ENCODE measurements around the gene LAMP2.
"Not testable (repeated sequence)": the region's sequence is repeated elsewhere in the genome, so short reads cannot be mapped to it uniquely, and the experiment has no call there.

Gene LAMP2

DNA sequence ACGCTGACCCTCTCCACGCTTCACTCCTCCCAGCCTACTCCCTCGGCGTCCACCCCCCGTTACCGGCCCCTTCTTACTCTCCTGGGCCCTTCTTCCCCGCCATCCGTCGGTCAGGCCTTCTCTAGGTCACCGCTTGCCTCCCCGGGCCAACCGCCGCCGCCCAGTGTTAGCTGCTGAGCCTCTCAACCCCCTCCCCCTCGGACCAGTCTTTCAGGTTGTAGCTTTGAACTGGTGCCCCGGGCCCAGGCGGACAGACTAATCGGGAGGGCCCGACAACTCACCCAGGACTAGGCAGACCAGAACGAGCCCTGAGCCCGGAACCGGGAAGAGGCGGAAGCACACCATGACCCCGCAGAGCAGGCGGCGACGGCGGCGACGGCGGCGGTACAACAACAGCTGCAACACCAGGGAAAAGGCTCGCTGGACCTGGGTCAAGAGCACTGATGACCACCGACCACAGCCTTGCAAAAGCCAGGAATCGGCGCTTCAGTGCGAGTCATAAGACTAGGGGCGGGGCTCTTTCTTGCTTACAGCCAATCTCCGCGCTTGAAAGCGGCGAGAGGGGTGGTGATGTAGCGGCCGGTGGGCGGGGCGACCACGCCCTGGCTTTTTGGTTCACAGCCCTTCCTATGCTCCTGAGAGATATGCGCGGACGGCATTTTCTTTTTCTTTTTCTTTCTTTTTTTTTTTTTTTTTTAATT, at the start of gene LAMP2:
TSS of gene LAMP2 (minus strand) at position 472 of the 701 bp plus-strand sequence. CDS start at position 345, 127 bp downstream.
- peak; percentile 88 to 92 for DNase-seq

DNA sequence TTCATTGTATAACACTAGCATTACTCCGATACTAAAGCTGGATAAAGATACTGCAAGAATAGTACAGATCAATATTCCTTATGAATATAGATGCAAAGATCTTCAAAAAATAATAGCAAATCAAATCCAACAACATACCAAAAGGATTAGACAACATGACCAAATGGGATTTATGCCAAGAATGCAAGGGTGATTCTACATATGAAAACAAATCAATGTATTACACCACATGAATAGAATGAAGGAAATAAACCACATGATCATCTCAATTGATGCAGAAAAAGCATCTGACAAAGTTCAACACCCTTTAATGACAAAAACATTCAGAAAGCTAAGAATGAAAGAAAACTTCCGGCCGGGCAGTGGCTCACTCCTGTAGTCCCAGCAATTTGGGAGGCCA, 48.8 kb upstream of the LAMP2 start:
- no peak for DNase-seq

DNA sequence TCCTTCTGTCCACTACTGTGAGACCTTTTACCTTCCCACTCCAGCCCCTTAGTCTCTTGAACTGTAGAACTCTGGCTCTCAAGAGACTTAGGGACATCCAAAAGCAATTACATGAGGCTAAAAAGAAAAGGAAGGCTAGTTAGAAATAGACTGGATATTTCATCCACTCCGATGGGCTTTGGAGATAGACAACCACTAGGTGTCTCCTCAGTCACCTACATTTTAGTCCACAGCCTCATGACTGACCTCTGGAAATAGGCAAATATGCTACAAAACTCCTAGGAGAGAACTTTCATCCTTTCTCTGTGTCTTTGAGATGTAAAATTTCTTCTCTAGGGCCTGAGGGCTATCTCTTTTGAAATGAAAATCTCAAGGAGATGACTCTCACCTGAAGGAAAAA, 45.1 kb upstream of the LAMP2 start:
- peak in 1 of 2 experiments; percentile 25 for DNase-seq

- DNase-seq, result no peak
Measured at GRCh38 chrX:120512627-120513026, 43.5 kb upstream of the LAMP2 start.

GRCh38 chrX:120512222-120512621, 43.1 kb upstream of the LAMP2 start:
- DNase-seq, result no peak

- DNase-seq, result no peak
Measured at GRCh38 chrX:120504569-120504968, 35.5 kb upstream of the LAMP2 start.

GRCh38 chrX:120499301-120500072, 30.4 kb upstream of the LAMP2 start:
- no peak for DNase-seq

DNA sequence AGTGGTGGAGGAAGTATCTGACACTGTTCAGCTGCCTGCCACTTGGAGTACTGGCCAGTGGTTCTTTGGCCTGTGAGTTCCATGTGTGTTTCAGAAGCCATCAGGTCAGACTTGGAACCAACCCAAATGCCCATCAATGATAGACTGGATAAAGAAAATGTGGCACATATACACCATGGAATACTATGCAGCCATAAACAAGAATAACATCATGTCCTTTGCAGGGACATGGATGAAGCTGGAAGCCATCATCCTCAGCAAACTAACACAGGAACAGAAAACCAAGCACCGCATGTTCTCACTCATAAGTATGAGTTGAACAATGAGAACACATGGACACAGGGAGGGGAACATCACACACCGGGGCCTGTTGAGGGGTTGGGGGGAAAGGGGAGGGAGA, 21.0 kb upstream of the LAMP2 start:
- DNase-seq, result not testable (repeated sequence)

GRCh38 chrX:120486786-120487185, 17.7 kb upstream of the LAMP2 start:
- DNase-seq, result no peak

DNA sequence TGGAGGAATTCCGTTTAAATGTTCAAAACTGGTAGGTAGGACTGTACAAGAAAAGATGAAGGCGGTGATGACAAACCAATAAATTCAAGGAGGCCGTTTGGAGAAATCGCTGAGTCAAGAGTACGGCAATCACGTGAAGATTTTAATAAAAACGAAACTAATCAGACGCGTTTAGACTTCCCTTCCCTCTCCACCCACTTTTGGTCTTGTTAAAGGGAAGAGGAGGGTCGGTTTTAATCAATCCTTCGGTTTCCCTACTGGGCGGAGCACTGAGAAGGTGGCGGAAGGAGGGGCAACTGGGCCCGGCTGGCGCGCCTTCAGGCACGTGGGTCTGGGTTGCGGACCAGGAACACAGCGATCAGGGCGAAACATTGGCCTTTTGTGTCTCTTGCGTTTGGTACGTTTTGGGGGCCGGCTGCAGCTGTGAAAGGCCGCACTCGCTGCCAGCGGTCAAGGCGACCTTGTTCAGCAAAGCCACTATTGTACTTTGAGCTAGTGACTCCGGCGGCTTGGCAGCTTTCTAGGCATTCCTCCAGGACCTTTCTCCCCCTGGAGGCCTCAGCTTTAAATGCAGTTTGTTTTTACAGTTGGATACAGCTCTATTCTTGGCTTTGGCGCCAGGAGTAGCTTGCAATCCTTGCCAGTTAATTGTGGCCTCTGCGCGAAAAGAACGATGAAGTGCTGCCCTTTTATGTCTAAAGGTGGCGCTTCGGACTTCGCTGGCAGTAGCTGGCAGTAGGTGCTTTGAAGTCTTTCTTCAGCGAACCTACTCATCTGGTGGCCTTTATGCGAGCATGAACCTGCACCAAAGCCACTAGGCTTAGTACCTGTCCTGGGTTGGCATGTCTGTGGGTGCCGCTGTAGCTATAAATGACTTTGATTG, 16.8 kb upstream of the LAMP2 start:
- DNase-seq, result peak; percentile 74 to 89

GRCh38 chrX:120485315-120485637, 16.2 kb upstream of the LAMP2 start:
- DNase-seq, result no peak

DNA sequence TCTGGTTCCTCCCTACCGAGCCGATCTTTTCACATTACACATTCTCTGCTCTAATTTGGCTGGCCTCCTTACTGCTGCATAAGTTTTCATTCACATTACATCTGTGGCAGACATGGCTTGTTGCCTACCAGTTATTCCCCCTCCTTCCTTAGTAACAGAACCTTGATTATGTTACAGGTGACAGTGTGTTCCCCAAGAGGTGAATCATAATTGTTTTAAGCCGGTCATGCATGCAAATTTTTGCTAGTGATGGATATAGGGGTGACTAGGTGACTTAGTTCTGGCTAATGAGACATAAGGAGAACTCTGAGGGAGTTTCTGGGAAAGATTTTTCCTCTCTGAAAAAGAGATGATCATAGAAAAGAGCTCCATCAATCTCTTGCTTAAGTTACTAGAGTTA, 8.4 kb upstream of the LAMP2 start:
- no peak for DNase-seq

GRCh38 chrX:120476714-120477113, 7.6 kb upstream of the LAMP2 start:
- no peak for DNase-seq

DNA sequence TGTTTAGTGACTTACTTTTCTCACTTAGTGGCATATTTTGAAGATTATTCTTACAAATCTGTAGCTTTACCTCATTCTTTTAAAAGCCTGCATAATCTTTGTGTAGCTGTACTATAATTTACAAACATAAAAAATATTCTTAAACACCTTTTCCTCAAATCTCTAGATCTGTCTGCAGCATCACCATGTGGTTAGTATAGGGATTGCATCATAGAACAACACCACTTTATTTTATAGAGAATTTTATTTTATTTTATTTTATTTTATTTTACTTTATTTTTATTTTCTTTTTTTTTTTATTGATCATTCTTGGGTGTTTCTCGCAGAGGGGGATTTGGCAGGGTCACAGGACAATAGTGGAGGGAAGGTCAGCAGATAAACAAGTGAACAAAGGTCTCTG, 6.4 kb upstream of the LAMP2 start:
- peak; percentile 24 to 26 for DNase-seq

DNA sequence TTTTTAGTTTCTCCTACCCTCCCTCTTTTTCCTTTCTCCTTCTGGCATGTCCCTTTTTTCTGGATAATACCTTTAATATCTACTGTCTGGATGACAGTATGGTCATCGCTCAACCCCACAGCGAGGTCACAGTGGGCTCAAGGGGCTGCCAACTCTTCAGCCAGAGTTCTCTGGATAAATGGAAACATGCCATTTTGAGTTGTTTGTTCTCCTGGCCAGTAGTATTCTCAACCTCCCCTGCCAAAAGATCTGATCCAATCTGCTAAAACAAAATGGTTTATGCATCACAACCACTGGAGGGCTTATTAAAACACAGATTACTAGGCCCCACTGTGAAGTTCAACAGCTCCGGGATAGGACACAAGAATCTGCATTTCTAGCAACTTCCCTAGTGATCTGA, 5.0 kb upstream of the LAMP2 start:
- DNase-seq, result no peak

DNA sequence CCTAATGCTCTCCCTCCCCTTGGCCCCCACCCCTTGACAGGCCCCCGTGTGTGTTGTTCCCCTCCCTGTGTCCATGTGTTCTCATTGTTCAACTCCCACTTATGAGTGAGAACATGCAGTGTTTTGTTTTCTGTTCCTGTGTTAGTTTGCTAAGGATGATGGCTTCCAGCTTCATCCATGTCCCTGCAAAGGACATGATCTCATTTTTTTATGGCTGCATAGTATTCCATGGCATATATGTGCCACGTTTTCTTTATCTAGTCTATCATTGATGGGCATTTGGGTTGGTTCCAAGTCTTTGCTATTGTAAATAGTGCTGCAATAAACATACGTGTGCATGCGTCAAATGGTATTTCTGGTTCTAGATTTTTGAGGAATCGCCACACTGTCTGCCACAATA, 561 bp upstream of the LAMP2 start:
- DNase-seq, result not testable (repeated sequence)

DNA sequence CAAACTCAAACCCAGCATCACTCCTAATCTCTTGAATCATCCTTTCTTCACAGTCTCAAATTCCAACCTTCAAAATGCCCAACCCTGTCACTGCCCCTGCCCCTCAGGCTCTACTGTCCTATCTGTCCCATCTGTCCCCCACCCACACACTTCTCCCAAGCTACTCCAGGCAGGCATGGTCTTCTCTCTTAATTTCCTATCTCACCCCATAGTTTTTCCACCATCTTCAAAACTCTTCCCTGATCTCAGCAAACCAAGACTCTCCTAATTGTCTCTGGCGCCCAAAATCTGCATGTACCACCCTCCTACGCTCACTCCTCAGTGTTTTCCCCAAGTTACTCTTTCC, 644 bp downstream of the LAMP2 start:
- no peak for DNase-seq

DNA sequence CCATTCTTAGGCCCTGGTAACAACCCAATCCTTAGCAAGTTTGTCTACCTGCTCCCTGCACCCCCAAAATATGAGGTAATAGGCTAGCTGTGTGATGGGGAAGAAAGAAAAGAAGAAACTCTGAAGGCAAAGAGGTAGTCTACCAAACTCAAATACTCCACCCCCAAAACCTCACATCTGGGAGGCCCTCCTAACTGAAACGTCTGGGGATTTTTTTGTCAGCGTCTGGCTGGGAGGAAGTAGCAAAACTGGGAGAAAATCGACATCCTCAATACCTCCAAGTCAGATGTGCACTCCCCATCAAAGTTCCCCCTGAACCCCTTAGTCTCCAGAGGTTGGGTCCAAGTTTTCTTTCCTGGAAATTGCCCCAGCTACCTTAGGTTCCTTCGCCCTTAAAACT, 1.0 kb downstream of the LAMP2 start:
- no peak for DNase-seq

DNA sequence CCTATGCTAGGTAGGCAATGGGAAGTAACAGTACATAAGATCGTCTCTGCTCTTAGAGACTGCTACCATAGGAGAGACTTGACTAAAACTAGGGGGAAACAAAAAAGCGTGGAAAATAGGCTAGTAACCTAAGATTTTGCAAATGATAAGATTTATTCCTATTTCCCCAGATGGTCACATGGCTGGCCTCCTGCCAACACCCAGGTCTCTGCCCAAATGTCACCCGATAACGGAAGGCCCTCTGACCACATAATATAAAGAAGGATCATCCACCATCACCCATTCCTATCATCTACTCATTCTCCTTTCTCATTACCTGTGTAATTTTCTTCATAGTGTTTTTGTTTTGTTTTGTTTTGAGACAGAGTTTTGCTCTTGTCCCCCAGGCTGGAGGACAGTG, 4.7 kb downstream of the LAMP2 start:
- no peak for DNase-seq

DNA sequence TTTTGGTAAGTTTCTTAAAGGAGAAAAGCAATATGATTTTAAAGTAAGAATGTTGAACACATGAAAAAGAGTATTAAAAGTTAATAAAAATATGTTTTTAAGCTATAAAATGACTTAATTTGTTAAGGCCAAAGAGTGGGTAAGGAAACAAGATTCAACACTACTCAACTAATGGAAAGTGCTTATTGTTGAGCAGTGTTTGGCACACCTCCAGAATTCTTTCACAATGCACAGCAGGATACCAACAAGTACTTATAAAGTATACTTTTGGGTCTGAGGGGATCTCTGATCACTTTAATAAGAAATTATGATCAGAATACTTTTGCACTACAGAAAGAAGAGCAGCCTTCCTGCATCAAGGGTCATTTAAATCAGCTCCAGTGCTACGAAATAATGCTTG, 5.9 kb downstream of the LAMP2 start:
- no peak for DNase-seq

DNA sequence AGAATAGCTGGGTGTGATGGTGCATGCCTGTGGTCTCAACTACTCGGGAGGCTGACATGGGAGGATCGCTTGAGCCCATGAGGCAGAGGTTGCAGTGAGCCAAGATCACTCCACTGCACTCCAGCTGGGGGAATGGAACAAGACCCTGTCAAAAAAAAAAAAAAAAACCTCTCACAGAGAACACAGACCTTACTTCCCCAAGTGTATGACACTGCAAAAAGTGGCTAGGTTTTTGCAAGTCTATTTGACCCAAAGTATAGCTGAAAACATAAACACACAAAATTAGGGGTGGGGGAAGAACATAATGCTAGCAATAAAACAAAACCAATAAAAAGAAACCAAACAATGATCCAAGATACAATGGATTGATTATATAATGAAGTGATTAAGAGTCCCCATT, 6.7 kb downstream of the LAMP2 start:
- DNase-seq, result no peak

- no peak for DNase-seq
Measured at GRCh38 chrX:120459309-120459708, 9.8 kb downstream of the LAMP2 start.

DNA sequence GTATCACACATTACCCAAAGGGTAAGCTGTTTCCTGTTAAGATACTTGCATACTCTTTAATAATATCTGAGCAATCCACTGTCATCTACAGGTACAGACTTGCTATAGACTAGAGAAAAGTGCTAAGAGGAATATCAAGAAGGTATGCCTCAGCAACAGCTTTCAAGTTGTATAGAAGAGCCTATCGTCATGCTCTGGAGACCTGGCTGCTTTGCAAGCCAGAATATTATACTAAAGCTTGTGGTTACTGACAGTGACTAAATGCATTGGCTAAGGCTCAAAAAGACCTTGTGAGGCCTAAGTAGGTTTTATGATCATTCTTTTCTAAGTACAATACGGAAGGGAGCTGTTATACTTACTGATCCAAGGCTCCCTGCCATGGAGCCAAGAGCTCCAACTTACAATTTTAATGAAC, 11.3 kb downstream of the LAMP2 start:
- DNase-seq, result no peak

DNA sequence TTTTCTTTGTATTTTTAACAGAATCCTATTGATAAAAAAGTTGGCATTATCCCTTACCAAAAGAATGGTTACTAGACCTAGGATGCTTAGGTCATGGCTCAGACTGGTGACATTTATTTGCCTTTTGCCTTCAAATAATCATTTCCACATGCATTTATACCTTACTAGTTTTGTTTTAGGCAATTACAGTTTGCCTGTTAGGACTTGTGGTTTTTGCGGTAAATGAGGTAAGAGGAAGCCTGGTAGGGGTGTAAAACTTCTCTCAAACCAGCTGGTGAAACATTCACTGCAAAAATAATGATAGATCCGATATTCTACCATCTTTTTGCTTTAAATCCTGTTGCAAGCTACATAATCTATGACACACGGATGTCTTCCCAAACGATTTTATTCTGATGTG, 12.1 kb downstream of the LAMP2 start:
- DNase-seq, result no peak
